Activated naive CD4-positive, alpha-beta T cell (primary cell): ENCODE results near the gene RFX7.
A peak's percentile ranks its signal among the peaks of the same experiment; 100 is the strongest.

ENCODE experiments used
- DNase-seq, 4 experiments: peaks; one replicate each; lab custom pipeline; 2025; lab: John Stamatoyannopoulos, UW

Gene RFX7

GRCh38 chr15:56244038-56244810 lies 545 bp upstream of the RFX7 start:
- DNase-seq: peak in 2 of 4 experiments; percentile 2 to 20

DNA sequence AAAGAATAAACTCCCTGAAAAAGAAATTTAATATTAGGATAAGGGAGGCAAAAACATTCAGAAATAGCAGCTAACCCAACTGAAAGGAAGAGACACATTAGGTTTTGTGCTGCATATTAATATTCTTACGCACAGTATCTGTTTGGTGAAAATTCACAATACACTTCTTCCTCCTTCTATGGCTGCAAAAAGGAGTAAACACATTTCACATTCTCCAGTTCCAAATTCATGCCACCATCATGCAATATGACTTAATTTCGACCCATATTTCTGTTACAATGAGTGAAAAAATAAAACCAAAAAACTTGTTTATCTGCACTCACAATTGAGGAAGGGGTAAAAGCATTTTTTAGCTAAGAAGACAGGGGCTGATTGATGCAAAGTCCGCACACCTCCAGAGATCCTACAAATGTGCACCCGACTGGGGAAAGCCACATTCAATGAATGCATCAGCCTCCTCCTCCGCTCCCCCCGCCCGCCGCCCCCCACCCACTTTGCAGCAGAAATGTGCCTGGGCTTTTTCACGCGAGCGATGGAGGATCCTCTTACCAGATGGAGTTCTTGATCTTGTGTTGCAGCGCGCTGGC lies 1.0 kb downstream of the RFX7 start:
- DNase-seq: no peak

GRCh38 chr15:56241374-56242105 lies 2.1 kb downstream of the RFX7 start:
- no peak for DNase-seq

GRCh38 chr15:56240390-56240789 lies 3.3 kb downstream of the RFX7 start:
- DNase-seq: no peak

DNA sequence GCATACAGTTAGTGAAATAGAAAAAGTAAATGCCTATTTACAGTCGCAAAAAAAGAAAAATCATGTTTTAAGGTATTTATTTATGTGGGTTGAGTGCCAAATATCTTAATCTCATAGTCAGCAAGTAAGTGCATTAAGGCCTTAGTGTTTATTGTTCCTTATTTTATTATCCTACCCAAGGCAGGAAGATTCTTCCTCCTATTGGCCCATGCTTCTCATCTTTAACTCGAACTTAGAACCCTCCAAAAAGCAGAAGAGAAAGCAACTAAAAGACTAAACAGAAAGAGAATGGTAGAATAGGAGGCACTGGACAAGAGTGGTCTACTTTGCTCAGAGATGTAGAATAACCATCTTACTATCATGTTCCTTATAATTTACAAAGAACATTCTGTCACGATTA lies 7.5 kb downstream of the RFX7 start:
- no peak for DNase-seq

DNA sequence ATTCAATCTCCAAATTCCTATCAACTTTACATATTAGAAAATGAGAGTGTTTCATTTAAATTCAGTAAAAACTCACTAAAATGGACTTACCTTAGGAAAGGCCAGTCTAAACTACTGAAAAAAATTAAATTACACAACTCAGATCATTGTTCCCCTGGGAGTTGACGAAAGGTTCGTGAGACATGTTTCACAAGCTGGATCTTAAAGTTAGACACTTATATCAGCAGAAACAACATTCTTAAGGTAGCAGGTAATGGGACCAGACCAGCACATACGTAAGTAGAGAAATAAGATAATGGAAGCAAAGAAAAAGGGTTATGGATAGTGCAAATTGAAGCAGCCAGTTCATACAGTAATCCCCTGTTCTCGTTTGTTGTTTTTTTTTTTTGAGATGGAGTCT lies 8.9 kb downstream of the RFX7 start:
- no peak for DNase-seq

DNA sequence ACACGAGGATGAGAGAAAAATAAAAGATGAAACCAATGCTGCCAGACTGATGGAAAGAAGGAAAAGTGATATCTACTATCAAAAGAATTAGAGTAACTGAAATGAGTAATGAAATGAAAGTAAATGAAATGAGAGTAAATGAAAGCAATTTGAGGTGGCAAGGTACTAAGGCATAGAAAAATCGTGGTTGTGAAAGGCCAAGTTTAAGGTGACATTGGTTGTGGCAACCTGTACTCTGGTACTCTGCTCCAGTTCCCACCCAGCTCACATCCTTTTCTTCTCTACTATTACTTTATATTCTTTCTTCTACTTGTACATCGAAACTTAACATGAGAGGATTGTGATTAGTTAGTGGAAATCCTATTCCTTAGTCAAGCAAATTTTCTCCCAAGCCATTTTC lies 10.1 kb downstream of the RFX7 start:
- DNase-seq: no peak

GRCh38 chr15:56232058-56232457 lies 11.6 kb downstream of the RFX7 start:
- no peak for DNase-seq

- no peak for DNase-seq
Observed at GRCh38 chr15:56228854-56229253, 14.8 kb downstream of the RFX7 start.

GRCh38 chr15:56228352-56228751 lies 15.3 kb downstream of the RFX7 start:
- DNase-seq: no peak

DNA sequence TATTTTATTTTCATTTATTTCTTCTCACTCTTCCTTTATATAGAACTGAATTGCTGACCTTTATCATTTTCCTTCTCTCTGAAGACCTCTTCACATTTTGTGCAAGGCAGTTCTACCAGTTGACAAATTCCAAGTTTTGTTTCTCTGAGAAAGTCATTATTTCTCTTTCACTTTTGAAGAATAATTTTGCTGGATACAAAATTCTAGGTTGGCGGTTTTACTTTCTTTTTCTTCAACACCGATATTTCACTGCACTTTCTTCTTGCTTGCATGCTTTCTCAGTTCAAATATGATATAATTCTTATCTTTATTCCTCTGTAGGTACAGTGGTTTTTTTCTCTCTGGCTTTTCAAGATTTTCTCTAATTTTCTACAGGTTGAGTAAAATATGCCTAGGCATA lies 15.9 kb downstream of the RFX7 start:
- no peak for DNase-seq

GRCh38 chr15:56227306-56227705 lies 16.4 kb downstream of the RFX7 start:
- DNase-seq: no peak

DNA sequence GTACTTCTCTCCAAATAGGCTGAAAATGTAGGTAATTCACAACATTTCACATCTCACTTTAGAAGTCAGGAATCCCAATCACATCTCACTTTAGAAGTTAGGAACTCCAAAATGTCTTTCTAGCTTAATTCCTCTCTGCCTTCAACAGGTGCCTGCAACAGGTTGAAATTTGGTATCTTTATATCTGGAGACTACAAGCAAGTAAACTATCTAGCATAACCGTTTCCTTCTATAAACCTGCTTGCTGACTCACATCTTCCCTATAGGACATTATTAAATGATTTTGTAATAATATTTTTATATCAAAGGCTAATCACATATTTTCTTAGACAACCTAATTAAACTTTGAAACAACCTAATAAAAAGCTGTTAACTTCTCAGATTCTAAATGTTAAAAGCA lies 18.2 kb downstream of the RFX7 start:
- DNase-seq: no peak

GRCh38 chr15:56222302-56222701 lies 21.4 kb downstream of the RFX7 start:
- DNase-seq: no peak

- DNase-seq: no peak
Observed at GRCh38 chr15:56217341-56217740, 26.3 kb downstream of the RFX7 start.

DNA sequence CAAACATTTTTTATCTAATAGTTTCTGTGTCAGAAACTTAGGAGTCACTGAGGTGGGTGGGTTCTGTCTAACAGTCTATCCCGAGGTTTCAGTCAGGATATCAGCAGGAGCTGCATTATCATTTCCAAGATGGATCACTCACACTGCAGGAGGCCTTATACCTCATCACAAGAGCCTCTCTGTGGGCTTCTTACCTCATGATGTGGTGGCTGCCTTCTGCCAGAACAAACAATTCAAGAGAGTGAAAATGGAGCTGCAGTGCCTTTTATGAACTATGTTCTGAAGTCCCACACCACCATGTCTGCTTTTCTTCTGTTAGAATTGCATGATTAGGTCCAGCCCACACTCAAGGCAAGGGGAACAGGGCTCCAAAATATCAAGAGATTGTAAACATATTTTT lies 27.9 kb downstream of the RFX7 start:
- DNase-seq: no peak

DNA sequence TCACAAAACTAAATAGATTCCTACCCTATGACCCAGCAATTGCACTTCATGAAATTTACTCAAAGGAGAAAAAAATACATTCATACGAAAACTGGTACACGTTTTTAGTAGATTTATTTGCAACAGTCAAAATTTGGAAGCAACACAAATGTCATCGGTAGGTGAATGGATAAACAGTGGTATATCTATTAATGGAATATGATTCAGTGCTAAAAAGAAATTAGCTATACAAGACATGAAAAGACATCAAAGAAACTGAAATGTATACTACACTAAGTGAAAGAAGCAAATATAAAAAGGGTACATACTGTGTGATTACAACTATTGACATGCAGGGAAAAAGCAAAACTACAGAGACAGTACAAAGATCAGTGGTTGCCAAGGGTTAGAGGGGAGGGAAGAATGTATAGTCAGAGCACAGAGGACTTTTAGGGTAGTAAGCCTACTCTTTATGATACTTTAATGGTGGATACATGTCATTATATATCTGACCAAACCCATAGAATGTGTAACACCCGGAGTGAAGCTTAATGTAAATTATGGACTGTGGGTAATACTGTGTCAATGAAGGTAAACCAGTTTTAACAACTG lies 31.6 kb downstream of the RFX7 start:
- no peak for DNase-seq

DNA sequence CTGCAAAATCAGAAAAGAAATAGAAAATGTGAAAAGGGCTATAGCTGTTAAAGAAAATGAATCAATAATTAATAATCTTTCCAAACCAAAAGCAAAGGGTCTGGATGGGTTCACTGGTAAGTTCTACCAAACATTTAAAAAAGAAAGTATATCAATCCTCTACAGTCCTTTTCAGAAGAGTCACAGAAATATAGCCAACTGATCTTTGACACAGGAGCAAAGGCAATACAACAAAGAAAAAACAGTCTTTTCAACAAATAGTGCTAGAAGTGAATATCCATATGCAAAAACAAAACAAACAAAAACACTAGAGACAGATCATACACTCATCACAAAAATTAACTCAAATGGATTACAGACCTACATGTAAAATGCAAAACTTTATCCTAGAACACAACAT lies 32.6 kb downstream of the RFX7 start:
- no peak for DNase-seq

DNA sequence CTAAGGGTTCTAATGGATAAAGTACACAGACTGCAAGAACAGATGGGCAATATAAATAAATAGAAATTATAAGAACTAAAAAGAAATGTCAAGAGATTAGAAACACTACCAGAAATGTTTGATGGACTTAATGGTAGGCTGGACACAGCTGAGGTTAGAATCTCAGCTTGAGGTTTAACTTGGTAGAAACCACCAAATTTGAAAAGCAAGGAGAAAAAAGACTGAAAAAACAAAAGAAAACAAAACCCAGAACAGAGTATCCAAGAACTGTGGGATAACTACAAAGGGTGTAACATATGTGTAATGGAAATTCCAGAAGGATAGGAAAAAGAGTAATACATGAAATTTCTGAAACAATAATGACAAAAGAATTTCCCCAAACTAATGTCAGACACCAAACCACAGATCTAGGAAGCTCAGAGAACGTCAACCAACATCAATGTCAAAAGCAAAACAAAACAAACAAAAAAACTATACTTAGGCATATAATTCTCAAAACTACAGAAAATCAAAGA lies 35.0 kb downstream of the RFX7 start:
- no peak for DNase-seq

GRCh38 chr15:56208185-56208584 lies 35.5 kb downstream of the RFX7 start:
- no peak for DNase-seq

DNA sequence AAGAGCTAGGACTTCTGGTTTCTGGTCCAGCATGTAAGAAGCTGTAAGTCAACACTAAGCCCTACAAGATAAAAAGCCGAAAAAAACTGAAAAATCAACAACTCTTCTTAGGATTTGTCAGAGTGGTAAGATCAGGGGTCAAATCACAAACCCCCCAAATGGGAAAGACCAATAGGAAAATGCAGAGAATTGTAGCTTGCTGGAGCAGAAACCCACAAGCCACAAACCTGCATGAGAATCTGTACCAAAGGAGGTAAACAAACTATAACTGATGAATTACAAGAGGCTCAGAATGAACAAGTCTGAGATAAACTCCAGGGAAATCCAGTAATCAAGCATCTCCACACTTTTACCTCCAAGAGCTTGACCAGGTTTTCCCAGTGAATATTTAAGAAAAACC lies 36.0 kb downstream of the RFX7 start:
- no peak for DNase-seq

GRCh38 chr15:56207092-56207491 lies 36.6 kb downstream of the RFX7 start:
- no peak for DNase-seq
